Prostate gland (tissue), 2 donors: ENCODE measurements around the gene UNC13B.
A peak's percentile ranks its signal among the peaks of the same experiment; 100 is the strongest.

Experiments
- POLR2A ChIP-seq: fragments of 450-650 bp; IDR thresholded peaks from one replicate; pipeline ENCODE4 v1.6.1; 2016; ENCODE audit warnings: antibody characterized with exemption, mild to moderate bottlenecking
- TF ChIP-seq, protein P1 (sequence below), 4 experiments: fragments of 200-600 bp in 2 of 4; fragments of 450-650 bp in 2 of 4; sonication (generic) in 2 of 4; IDR thresholded peaks; 1 replicate in 3 of 4; 2 replicates in 1 of 4; pipeline ENCODE4 v1.5.1; 2016 to 2019; ENCODE audit warnings: antibody characterized with exemption in 4 of 4, mild to moderate bottlenecking in 2 of 4, moderate library complexity in 2 of 4

DNA sequence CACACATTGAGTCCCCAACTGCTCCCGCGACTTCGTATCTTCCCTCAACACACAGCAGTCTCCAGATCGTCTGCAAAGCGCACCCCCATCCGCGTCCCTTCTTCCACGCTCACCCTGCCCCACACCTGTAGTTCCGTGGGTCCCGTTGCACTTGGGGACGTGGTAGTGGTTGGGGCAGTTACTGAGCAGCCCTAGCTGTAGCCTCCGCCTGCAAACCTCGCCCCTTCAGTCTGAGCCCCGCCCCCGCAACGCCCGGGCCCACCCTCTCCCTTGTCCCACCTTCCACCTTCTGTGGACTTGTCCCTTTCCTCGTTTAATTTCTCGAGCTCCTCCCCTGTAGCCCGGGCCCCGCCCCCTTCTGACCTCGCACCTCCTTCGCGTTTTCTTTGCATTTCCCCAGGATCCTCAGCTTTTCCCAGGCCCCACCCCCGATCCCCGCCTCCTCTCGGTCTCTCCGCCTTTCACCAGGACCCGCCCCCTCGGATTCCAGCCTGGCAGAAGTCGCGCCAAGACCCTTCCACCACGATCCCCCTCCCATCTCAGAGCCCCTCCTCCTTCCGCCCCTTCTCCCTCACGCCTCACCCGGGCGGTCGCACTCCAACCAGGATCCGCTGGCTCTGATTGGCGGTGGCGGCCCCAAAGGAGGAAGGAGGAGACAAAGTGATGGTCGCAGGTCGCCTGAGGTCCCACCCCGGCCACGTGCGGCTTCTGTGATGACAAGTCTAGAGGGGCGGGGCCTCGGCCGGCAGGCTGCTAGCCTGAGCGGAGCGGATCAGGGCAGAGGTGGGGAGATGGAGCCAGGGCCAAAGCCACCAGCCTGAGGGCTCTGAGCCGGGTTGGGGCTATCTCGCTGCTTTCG lies 45.9 kb upstream of the UNC13B start, which contains the start of gene ATOSB:
- TF ChIP-seq, protein P1, sequence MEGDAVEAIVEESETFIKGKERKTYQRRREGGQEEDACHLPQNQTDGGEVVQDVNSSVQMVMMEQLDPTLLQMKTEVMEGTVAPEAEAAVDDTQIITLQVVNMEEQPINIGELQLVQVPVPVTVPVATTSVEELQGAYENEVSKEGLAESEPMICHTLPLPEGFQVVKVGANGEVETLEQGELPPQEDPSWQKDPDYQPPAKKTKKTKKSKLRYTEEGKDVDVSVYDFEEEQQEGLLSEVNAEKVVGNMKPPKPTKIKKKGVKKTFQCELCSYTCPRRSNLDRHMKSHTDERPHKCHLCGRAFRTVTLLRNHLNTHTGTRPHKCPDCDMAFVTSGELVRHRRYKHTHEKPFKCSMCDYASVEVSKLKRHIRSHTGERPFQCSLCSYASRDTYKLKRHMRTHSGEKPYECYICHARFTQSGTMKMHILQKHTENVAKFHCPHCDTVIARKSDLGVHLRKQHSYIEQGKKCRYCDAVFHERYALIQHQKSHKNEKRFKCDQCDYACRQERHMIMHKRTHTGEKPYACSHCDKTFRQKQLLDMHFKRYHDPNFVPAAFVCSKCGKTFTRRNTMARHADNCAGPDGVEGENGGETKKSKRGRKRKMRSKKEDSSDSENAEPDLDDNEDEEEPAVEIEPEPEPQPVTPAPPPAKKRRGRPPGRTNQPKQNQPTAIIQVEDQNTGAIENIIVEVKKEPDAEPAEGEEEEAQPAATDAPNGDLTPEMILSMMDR (IDR thresholded peaks at IDR 0.05), result no peak
- TF ChIP-seq POLR2A, result peak; percentile 94
